ENCODE data around the gene CDK2.
"Not testable (repeated sequence)": the region's sequence is repeated elsewhere in the genome, so short reads cannot be mapped to it uniquely, and the experiment has no call there.

CDK2 gene

DNA sequence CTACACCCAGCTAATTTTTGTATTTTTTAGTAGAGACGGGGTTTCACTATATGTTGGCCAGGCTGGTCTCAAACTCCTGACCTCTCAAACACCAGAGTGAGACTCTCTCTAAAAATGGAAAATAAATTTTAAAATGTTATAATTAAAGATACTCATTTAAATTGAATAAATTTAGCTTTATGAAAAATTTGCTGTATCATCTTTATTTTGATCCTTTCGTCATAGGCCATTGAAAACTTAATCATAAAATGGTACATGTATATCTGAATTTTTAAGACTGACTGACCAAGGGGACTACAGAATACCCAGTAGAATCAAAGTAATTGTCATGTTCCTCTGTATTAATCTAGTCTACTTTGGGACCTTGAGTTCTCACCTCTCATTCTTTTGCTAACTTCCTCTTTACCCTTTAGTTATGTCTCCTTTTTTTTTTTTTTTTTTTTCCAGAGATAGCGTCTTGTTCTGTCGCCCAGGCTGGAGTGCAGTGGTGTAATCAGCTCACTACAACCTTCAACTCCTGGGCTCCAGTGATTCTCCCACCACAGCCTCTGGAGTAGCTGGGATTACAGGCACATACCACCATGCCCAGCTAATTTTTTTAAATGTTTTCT lies 16.7 kb downstream of the CDK2 start:
- Histone ChIP-seq H3K4me2 (ENCODE audit: low read length) (no peak overlapping the region), H3K27ac (ENCODE audit: low read length) (no peak overlapping the region), H2AFZ (ENCODE audit: low read depth, low read length) (no peak overlapping the region), H3K9ac (ENCODE audit: low read length) (no peak overlapping the region), H3K4me3 (ENCODE audit: low read length) (no peak overlapping the region), H3K27me3 (ENCODE audit: low read depth, low read length) (no peaks in the 10 kb centered on the region), H3K79me2 (ENCODE audit: low read length) (no peaks in the 10 kb centered on the region), H4K20me1 (ENCODE audit: insufficient read depth, low read length) (no peaks in the 10 kb centered on the region), H3K9me3 (ENCODE audit: insufficient read depth, low read length) (no peaks in the 10 kb centered on the region), H3K36me3 (replicated peaks; ENCODE audit: low read depth, low read length) (peaks cover 3% of the 10 kb centered on the region), H3K4me1 (ENCODE audit: low read length) (peaks cover 25% of the 10 kb centered on the region)
- TF ChIP-seq, protein P1, sequence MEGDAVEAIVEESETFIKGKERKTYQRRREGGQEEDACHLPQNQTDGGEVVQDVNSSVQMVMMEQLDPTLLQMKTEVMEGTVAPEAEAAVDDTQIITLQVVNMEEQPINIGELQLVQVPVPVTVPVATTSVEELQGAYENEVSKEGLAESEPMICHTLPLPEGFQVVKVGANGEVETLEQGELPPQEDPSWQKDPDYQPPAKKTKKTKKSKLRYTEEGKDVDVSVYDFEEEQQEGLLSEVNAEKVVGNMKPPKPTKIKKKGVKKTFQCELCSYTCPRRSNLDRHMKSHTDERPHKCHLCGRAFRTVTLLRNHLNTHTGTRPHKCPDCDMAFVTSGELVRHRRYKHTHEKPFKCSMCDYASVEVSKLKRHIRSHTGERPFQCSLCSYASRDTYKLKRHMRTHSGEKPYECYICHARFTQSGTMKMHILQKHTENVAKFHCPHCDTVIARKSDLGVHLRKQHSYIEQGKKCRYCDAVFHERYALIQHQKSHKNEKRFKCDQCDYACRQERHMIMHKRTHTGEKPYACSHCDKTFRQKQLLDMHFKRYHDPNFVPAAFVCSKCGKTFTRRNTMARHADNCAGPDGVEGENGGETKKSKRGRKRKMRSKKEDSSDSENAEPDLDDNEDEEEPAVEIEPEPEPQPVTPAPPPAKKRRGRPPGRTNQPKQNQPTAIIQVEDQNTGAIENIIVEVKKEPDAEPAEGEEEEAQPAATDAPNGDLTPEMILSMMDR (IDR thresholded peaks at IDR 0.05; ENCODE audit: low read depth, low read length), result no peak
- no peak for TF ChIP-seq EZH2phosphoT487 (IDR thresholded peaks at IDR 0.05; ENCODE audit: low read depth)

DNA sequence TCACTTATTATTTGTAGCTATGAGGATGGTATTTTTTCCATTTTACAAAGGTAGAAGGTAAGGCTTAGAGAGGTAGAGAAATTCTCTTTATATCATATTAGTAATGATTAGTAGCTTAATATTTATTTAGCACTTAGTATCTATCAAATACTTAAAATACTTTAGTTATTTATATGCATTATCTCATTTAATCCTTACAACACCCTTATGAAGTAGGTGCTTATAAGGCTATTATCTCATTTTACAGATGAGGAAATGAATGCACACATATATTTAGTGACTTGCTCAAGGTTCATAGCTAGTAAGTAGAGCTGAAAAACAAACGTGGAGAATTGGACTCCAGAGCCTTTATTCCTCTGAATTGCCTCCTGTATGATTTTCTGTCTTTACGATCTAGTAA lies 18.2 kb downstream of the CDK2 start:
- no peak overlapping the region for H3K27ac ChIP-seq (ENCODE audit: low read length)
- no peak overlapping the region for H3K4me3 ChIP-seq (ENCODE audit: low read length)
- no peaks in the 10 kb centered on the region for H3K9me3 ChIP-seq (ENCODE audit: insufficient read depth, low read length)
- no peak overlapping the region for H2AFZ ChIP-seq (ENCODE audit: low read depth, low read length)
- TF ChIP-seq, protein P1 (IDR thresholded peaks at IDR 0.05; ENCODE audit: low read depth, low read length), result no peak
- TF ChIP-seq EZH2phosphoT487 (IDR thresholded peaks at IDR 0.05; ENCODE audit: low read depth), result no peak
- H3K79me2 ChIP-seq (ENCODE audit: low read length), result no peaks in the 10 kb centered on the region
- no peaks in the 10 kb centered on the region for H3K27me3 ChIP-seq (ENCODE audit: low read depth, low read length)
- no peak overlapping the region for H3K4me2 ChIP-seq (ENCODE audit: low read length)
- no peak overlapping the region for H3K9ac ChIP-seq (ENCODE audit: low read length)
- H3K36me3 ChIP-seq (replicated peaks; ENCODE audit: low read depth, low read length), result peaks cover 8% of the 10 kb centered on the region
- H3K4me1 ChIP-seq (ENCODE audit: low read length), result peaks cover 25% of the 10 kb centered on the region
- H4K20me1 ChIP-seq (ENCODE audit: insufficient read depth, low read length), result no peaks in the 10 kb centered on the region

DNA sequence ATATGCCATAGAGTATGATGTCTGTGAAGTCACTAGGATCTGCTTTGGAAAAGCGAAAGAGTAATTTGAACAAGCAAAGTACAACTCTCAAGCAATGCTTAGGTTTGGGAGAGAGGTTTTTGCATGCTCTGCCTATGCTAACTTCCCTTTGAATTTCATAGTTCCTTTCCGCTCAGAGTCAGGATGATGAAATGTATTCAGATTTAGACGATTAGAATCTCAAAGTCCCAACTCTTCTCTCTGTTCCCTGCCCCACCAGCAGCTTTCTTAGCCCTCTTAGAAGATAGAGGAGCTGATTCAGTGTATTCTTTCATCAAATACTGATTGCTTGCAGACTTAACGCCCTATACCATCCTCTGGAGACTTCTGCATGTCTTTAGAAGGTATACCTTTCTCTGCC lies 18.7 kb downstream of the CDK2 start:
- no peaks in the 10 kb centered on the region for H4K20me1 ChIP-seq (ENCODE audit: insufficient read depth, low read length)
- H3K36me3 ChIP-seq (replicated peaks; ENCODE audit: low read depth, low read length), result peaks cover 9% of the 10 kb centered on the region

DNA sequence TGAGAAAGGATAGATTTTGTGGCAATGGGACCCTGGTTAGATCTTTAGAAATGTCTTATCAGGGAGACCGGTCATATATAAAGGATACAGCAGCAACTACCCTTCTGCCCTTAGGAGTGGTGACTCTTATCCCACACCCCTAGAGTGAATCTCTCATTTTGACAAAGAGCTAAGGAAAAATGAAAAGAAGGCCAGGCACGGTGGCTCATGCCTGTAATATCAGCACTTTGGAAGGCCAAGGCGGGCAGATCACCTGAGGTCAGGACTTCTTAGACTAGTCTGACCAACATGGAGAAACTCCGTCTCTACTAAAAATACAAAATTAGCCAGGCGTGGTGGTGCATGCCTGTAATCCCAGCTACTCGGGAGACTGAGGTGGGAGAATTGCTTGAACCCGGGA lies 19.3 kb downstream of the CDK2 start:
- peaks cover 15% of the 10 kb centered on the region for H3K36me3 ChIP-seq (replicated peaks; ENCODE audit: low read depth, low read length)
- H3K27ac ChIP-seq (ENCODE audit: low read length), result peak overlapping the region; percentile 41; the same call in 1 of the 2 replicates
- H3K4me1 ChIP-seq (ENCODE audit: low read length), result peaks cover 25% of the 10 kb centered on the region
- not testable (repeated sequence) for H3K79me2 ChIP-seq (ENCODE audit: low read length); H3K9me3 ChIP-seq (ENCODE audit: insufficient read depth, low read length); H4K20me1 ChIP-seq (ENCODE audit: insufficient read depth, low read length); H3K9ac ChIP-seq (ENCODE audit: low read length); H3K4me3 ChIP-seq (ENCODE audit: low read length); H3K27me3 ChIP-seq (ENCODE audit: low read depth, low read length); H2AFZ ChIP-seq (ENCODE audit: low read depth, low read length)
- H3K4me2 ChIP-seq (ENCODE audit: low read length), result peak overlapping the region; percentile 46

More for the DNA sequence above, 18.7 kb downstream of the CDK2 start:
- no peak overlapping the region for H3K4me2 ChIP-seq (ENCODE audit: low read length)
- H3K4me3 ChIP-seq (ENCODE audit: low read length), result no peak overlapping the region
- TF ChIP-seq, protein P1 (IDR thresholded peaks at IDR 0.05; ENCODE audit: low read depth, low read length), result no peak
- no peak for TF ChIP-seq EZH2phosphoT487 (IDR thresholded peaks at IDR 0.05; ENCODE audit: low read depth)
- peaks cover 25% of the 10 kb centered on the region for H3K4me1 ChIP-seq (ENCODE audit: low read length)
- no peak overlapping the region for H3K9ac ChIP-seq (ENCODE audit: low read length)
- H3K27me3 ChIP-seq (ENCODE audit: low read depth, low read length), result no peaks in the 10 kb centered on the region
- no peak overlapping the region for H2AFZ ChIP-seq (ENCODE audit: low read depth, low read length)
- H3K79me2 ChIP-seq (ENCODE audit: low read length), result no peaks in the 10 kb centered on the region
- peak overlapping the region; percentile 22; the same call in 1 of the 2 replicates for H3K27ac ChIP-seq (ENCODE audit: low read length)
- H3K9me3 ChIP-seq (ENCODE audit: insufficient read depth, low read length), result no peaks in the 10 kb centered on the region

Data from OCI-LY3 (cell line).